ENCODE results near the gene LENG9. TPM values are rescaled to one million over a fixed set of nuclear protein-coding genes. Genes with fewer than 3 reads are reported as not detected.
"Not testable (repeated sequence)": the region's sequence is repeated elsewhere in the genome, so short reads cannot be mapped to it uniquely, and the experiment has no call there.

LENG9 gene
- total RNA-seq, 1 experiment from 2014 or later = 8.2 TPM

DNA sequence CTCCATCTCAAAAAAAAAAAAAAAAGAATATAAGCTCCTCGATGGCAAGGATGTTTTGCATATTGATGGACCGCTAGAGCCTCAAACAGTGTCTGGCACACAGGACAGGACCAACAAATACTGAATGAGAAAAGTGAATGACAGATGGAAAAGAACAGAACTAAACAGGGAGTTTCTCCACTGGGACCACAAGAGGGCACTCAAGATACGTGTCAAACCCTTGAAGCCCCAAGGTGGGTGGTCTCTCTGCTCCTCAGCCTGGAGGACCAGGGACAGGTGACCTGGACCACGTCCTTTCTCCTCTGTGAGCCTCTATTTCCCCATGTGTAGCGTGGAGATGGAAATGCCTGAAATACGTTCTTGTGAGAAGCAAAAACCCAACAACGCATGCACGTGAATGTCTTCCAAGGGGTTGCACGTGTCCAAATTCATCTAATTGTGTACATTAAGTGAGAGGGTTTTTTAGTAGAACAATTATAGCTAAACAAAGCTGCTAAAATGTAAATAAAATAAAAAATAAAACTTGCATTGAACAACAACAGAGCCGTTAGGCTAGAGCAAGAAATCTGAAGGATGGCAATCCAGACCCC is 15.2 kb upstream of the LENG9 start:
- peak; percentile 44 for DNase-seq (ENCODE audit: low read depth)

DNA sequence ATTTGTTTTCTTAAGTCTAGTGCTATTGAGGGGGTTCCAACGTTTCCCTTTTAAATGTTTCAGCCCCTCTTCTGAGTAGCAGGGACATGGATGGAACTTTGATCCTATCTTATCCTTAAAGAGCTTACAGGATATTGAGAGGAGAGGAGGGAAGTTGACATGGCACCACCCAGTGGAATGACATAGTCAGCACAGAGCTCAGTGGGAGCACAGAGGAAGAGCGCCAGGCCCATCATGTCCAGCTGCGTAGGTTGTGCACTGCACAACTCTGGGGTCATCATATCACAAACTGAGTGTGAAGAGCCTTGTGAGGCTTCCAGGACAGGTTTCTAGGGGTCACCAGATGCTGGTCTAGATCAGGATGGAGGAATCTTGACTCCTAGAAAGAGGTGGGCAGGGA is 14.1 kb upstream of the LENG9 start:
- DNase-seq (ENCODE audit: low read depth) = no peak

DNA sequence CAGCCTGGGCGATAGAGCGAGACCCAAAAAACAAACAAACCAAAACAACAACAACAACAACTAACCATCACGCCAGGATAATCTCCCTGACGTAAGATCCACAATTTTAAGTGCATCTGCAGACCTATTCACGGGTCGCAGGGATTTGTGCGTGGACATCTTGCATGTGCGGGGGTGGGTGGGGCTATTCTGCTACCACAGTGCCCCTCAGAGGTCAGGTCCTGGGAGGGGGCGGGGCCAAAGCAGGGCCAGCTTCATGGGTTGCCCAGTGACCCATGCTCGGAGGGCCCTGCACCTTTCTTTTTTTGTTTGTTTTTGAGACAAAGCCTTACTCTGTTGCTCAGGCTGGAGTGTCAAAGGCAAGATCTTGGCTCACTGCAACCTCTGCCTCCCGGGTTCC is 12.1 kb upstream of the LENG9 start:
- no peak for DNase-seq (ENCODE audit: low read depth)

- no peak for DNase-seq (ENCODE audit: low read depth)
These were observed 10.4 kb upstream of the LENG9 start for GRCh38 chr19:54473892-54474372.

DNA sequence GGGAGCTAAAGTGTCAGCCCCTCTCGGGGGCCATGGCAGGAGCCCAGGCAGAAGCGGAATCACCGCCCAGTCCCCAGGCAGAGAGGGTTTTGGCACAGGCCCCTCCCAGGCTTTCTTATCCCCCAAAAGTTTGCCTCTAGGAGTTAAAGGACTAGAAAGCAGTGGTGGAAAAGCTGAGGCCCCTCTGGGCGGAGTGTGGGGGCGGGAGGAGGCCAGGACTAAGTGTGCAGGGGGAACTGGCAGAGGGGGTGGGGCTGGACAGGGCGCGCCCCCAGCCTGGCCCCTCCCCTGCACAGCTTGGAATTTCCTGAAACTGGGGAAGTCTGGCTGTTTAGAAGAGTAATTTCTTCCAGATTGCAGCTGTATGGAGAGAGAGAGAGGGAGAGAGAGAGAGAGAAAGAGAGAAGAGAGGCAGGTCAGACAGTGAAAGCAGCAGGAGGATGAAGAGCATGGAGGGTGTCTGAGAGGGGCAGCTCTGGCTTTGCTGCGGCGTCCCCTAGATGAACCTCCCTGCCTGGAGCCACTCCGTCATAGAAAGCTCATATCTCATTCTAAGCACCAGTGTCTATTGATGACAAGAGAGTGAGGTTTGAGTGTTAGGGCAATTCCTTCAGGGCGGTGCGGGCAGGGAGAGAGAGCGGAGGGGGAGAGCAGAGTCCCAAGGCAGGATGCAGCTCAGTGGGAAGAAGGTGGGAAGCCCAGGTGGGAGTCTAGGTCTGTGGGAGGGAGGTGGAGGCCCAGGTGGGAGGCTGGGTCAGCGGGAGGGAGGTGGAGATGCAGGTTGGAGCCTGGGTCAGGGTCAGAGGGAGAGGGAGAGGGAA is 9.7 kb upstream of the LENG9 start, which contains the start of gene CDC42EP5:
Gene CDC42EP5 (minus strand): TSS at position 226 of the 821 bp plus-strand sequence. CDS start 7,749 bp downstream, outside the sequence.
- peak; percentile 55 for DNase-seq (ENCODE audit: low read depth)

DNA sequence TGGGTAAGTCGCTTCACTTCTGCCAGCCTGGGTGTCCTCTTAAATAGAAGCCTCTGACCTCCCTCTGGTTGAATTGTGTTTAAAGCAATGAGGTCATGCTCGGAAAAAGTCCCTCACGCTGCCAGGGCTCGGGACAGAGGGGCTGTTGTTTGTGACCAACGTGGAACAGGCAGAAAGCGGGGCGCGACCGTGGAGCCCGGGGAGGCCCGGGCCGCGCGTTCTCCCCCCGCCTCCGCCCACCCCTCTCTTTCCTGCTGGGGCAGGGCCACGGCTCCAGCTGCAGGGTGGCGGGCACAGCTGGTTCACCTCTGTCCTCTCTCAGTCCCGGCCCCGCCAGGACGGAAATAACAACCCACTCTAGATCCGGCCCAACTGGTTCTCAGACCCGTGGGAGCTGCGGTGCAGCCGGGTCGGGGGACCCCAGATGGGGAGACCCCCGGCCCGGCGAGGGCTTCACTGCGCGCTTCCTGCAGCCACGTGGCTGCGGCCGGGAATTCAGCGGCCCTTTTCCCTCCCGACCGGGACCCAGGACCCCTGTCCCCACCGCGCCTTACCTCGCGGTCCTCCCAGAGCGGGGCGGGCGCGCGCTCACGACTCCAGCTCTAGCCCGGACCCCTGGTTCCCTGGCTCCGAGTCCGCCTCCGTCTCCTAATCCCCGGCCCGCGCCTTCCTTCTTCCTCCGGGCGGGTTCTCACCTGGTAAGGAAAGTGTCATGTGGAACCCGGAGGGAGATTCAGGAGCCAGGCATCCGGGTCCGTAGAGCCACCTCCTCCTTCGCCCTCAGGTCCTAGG is 7.6 kb upstream of the LENG9 start:
- DNase-seq (ENCODE audit: low read depth) = no peak

GRCh38 chr19:54470276-54470887 is 6.8 kb upstream of the LENG9 start:
- no peak for DNase-seq (ENCODE audit: low read depth)

DNA sequence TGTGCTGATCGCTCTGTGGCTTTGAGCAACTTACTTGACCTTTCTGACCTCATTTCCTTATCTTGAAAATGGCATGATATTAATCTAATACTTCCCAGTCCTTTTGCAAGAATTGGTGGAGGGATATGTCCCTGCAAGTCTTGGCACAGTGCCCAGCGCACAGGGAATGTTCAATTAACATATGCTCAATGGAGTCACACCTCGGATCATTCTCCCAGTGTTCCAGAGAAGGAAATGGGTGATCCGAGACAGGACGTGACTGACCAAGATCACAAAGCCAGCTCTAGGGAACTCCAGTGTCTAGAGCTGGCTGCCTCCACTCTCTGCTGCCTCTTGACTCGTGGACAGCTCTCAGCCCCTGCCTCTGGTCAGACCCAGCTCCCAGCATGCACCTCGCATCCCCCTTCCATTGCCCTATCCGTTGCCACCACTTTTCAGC is 5.9 kb upstream of the LENG9 start:
- no peak for DNase-seq (ENCODE audit: low read depth)

- DNase-seq (ENCODE audit: low read depth) = not testable (repeated sequence)
These were observed 2.5 kb upstream of the LENG9 start for GRCh38 chr19:54466110-54466480.

DNA sequence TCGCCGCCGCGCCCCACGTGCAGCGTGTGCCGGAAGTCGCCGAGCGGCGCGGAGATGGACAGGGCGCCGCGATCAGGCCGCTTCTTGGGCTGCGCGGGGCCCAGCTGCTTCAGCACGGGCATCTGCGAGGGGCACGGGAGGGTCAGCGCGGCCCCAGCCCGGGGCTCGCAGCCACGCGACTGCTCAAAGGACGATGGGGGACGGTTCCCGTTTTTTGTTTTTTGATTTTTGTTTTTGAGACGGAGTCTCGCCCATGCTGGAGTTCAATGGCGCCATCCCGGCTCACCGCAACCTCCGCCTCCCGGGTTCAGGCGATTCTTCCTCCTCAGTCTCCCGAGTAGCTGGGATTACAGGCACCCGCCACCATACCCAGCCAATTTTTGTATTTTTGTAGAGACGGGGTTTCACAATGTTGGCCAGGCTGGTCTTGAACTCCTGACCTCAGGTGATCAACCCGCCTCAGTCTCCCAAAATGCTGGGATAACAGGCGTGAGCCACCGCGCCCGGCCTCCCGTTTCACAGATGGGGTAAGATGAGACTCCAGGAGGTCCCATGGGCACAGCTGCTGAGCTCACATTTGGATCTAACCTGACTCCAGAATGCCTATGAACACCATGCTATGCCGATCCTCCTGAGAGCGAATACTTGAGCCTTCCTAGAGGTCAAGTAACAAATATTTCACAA is 2.0 kb upstream of the LENG9 start:
- no peak for DNase-seq (ENCODE audit: low read depth)

- peak; percentile 79 for DNase-seq (ENCODE audit: low read depth)
These were observed 1.2 kb upstream of the LENG9 start for GRCh38 chr19:54464630-54465425.

GRCh38 chr19:54464044-54464629 is 559 bp upstream of the LENG9 start:
- DNase-seq (ENCODE audit: low read depth) = peak; percentile 61

DNA sequence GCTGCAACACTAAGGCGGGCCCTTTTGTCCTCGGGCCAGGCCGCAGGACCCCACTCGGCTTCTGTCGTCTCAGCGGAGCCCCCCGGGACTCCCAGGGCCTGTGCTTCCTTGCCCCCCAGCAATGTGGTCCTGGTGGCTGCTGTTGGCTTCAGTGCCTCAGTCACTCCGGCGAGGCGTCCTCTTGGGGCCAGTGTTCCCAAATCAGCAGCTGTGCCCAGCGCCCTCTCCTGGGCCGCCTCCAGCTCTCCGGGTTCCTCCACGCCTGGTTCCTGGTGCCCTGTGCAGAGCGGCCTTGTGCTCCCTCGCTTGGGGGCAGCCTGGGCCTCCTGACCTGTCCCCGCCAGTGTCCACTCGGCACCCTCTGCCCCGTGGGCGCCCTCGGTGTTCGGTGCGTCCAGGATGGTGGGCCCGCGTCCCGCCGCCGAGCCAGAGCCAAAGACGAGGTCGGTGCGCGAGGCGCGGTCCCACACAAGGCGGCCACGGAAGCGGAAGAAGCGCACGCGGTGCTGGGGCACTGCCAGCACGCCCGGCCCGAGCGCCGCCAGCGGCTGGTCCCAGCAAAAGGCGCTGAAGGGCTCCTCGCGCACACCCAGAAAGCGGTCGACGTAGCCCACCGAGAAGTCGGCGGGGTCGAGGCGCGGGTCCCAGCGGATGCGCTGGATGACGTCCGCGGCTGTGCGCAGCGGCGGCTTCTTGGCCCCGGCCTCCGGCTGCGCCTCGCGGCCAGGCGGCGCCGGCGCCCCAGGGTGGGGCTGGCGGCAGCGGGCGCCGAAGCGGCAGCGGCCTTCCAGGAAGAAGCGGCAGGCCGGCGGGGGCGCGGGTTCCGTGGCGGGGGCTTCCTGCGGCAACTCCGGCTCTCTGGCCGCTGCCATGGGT is 685 bp downstream of the LENG9 start:
- DNase-seq (ENCODE audit: low read depth) = peak; percentile 53

GRCh38 chr19:54462047-54462654 is 1.4 kb downstream of the LENG9 start:
- DNase-seq (ENCODE audit: low read depth) = no peak

DNA sequence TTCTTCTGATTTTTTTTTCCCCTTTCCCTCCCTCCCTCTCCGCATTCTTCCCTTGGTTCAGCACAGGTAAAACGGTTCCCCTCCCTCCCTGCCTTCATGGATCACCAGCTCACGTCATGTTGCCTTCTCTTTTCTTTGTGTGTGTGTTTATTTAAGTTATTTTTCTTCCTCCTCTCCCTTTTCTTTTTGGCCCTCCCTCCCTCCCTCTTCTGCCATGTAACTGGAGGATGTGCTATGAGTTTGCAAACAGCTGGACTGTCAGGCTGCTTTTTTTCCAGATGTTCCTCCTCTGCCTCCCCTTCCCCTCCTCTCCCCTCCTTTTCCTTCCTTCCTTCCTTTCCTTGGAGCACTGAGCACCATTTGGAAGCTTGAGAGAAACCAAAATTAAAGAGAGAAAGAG is 2.0 kb downstream of the LENG9 start:
- DNase-seq (ENCODE audit: low read depth) = no peak

DNA sequence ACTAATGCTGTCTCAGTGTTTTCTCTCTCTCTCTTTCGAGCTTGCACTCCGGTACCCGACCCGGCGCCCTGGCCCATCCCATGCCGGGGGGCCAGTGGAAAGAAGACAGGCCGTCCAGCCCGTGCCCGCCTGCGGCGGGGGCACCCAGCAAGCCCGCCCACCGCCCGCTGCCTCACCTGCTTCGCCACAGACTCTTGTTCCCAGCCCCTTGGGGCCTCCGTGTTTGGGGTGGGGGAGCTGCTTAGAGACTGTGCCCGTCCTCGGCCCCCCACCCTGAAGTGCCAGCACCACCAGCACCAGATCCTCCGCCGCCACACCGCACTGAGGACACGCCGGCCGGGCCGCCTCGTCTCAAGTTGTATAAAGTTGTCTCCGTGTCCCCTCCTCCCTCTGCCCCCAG is 2.4 kb downstream of the LENG9 start:
- DNase-seq (ENCODE audit: low read depth) = no peak

DNA sequence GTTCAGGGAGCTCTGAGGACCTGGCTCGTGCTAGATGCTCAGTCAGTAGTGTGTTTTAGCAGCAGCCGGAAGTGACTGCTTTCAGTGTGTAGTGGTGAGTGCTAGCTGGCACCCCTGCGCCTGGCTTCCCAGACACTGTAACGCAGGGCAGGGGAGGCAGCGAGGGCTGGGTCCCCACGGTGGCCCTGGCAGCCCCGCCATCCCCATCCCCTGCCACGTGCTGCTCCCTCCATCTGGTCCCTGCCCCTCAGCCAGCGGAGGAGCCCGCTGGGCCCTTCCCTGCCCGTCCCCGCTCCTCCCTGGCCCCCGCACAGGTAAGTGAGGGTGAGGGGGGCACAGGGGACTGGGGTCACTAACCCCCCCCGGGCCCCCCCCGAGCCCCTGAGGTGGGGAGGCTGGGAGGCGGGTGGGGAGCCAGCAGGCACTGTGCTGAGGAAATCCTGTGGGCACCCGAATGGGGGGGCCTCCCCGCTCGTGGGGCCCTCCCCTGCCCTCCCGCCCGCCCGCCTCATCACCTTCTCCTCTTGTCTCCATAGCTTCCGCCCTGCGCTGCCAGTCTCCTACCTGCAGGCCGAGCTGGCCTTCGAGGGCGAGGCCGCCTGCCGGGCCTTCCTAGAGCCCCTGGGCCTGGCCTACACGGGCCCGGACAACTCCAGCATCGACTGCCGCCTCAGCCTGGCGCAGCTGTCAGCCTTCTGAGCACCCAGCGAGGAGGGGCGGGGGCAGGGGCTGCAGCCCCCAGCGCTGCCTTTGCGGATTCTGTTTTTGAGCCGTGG is 3.2 kb downstream of the LENG9 start:
- no peak for DNase-seq (ENCODE audit: low read depth)
